Measurements from ENCODE around the gene ADGRL2. TPM values are rescaled to one million over a fixed set of nuclear protein-coding genes. Genes with fewer than 3 reads are reported as not detected.
"Not testable (repeated sequence)": the region's sequence is repeated elsewhere in the genome, so short reads cannot be mapped to it uniquely, and the experiment has no call there.

The ADGRL2 gene
- polyA plus RNA-seq, 12 donors, result 44.5 to 141 (median 77.9) TPM; not detected in 1

- no peak for DNase-seq
Observed at GRCh38 chr1:81846630-81847029, 45.9 kb downstream of the ADGRL2 start.

- no peak for DNase-seq
Observed at GRCh38 chr1:81847063-81847462, 46.3 kb downstream of the ADGRL2 start.

GRCh38 chr1:81848880-81849682 lies 48.3 kb downstream of the ADGRL2 start:
- no peak for DNase-seq

DNA sequence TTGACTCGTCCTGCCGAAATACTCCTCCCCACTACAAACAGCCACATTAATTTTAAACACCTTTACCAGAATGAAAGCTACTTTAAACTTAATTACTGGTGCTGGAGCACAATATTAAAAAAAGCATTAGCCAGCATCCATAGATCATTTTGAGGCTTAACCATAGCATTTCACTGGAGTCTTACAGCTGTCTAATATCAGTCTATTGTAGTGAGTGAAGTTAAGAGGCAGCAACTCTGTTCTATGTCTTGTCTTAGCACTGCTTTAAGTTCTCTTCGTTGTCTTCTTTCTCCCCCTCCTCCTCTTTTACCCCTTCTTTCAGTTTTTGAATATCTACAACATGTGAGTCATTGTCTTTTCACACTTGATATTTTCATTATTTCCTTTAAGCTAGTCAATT lies 49.3 kb downstream of the ADGRL2 start:
- DNase-seq, result no peak

GRCh38 chr1:81850495-81850894 lies 49.8 kb downstream of the ADGRL2 start:
- DNase-seq, result no peak

- DNase-seq, result no peak
Observed at GRCh38 chr1:81851217-81851616, 50.5 kb downstream of the ADGRL2 start.

- DNase-seq, result no peak
Observed at GRCh38 chr1:81852961-81853360, 52.2 kb downstream of the ADGRL2 start.

GRCh38 chr1:81867235-81867634 lies 66.5 kb downstream of the ADGRL2 start:
- no peak for DNase-seq

- no peak for DNase-seq
Observed at GRCh38 chr1:81869307-81869706, 68.6 kb downstream of the ADGRL2 start.

- DNase-seq, result not testable (repeated sequence)
Observed at GRCh38 chr1:81871091-81871490, 70.4 kb downstream of the ADGRL2 start.

DNA sequence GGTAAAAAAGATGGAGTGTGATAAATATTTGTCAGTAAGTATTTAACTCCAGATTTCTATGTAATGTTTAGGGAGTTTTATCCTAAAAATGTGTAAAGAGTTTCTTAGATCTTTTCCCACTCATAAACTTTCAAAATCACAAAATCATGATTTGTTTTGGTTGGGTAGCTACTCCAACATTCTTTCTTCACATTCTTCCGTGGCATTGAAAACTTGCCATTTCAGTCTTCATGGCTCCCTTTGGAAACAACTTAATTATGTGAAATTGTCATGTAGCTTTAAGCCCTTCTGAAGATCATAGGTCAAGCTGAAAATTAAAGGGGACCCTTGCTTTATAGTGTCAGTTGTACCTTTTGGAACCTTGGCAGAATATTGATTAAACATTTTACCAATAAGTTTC lies 73.2 kb downstream of the ADGRL2 start:
- no peak for DNase-seq

DNA sequence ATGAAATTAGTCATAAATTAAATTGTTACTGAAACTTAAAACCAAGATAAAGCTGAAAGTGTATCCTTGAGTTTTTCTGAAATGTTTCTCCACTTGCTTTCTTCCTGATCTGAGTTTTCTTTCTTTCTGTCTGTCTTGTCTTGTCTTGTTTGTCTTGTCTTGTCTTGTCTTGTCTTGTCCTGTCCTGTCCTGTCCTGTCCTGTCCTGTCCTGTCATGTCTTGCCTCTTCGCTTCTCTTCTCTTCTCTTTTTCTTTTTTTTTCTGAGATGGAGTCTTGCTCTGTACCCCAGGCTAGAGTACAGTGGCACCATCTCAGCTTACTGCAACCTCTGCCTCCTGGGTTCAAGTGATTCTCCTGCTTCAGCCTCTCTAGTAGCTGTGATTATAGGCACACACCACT lies 73.7 kb downstream of the ADGRL2 start:
- DNase-seq, result no peak

- DNase-seq, result no peak
Observed at GRCh38 chr1:81874940-81875339, 74.2 kb downstream of the ADGRL2 start.

DNA sequence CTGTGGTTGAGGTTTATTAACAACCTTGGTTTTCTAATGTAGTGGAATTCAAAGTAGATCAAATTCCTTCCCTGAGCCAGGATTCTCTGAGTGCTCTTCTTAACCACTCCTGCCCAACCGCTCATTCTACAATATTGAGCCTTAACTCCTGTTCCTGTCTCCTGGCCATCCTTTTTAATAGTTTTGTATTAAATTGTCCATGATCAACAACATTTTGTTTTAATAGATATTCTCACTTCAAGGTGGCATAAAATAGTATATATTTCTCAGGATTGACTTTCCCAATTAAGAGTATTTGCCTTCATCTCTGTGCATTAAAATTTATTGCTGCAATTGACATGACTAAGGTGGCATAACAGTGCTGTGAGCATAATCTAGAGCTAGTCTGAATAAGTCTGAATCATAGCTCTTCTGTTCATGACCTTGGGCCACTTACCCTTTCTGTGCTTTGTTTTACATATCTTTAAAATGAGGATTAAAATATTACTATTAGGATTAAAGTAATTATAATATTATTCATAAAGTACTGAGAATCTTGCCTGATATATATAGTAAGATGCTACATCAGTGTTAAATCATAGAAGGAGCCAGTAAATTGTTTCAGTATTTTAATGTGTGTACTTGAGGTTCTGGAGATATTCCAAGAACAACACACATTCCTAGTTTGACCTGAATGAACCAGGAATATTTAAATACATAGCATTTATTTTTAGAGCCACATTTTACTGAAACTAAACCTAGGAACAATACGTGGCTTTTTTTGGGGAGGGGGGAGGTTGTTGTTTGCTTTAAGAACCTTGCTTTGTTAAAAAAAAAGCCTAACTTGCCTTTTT lies 76.4 kb downstream of the ADGRL2 start:
- no peak for DNase-seq

DNA sequence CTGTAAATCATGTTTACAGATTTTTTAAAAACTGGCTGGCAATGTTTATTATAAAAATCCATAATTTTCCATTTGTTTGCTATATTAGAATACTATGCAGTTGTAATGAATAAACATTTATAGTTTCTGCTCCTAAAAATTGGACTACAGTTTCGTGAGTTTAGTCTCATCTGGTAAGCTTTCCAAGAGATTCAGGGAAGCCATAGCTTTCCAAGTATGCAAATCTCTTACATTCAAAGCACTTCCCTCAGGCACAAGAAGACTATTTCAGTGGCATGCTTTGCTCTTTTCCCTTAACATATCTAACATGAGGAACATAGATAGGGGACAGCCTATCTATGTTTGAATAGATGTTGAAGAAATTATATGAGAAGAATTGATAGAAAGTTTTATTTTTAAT lies 77.2 kb downstream of the ADGRL2 start:
- no peak for DNase-seq

DNA sequence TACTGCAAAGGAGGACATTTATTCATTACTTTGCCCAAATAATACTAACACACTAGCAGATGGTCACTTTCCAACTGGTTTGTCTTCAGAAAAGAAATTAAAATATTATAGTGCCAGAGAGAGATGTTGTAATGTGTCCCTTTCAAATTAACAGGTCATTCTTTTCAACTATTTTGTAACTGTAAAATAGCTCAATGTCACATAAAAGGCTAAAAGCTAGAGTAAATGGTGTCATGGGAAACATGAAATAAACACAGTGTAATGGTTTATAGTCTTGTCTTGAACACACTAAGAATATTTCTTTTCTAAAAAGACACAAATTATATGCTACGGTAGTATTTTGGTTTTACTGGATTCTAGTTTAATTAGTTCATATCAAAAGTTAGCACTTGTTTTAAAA lies 77.8 kb downstream of the ADGRL2 start:
- DNase-seq, result no peak

- no peak for DNase-seq
Observed at GRCh38 chr1:81880781-81881180, 80.0 kb downstream of the ADGRL2 start.

DNA sequence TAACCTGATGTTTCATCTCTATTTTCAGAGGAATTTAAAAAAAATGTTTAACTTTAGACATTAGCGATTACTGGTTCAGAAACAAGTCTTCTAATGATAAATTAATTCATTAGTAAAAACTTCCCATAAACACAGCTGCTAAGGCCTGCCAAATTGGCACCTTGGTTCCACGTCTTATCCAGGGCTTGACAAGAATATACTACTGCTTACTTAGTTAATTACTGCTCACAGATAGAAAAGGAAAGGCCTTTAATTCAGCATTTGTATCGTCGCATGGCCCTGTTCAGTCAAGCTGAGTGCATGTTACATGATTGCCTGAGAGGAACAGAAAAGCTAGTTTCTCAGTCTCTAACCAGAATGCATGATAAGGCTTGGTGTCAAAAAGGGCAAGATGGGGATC lies 84.6 kb downstream of the ADGRL2 start:
- no peak for DNase-seq

DNA sequence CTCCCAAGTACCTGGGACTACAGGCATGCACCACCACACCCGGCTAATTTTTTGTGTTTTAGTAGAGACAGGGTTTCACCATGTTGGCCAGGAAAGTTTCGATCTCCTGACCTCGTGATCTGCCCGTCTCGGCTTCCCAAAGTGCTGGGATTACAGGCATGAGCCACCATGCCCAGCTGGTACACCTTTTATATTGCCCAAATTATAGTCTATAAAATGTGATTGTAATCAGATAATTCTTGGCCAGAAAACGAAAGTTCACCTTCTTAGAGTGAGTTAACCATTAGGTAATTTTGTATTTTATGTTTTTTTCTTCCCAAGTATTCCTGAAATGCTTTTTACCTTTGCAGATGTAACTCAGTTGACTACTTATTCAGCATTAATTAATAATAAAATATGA lies 85.6 kb downstream of the ADGRL2 start:
- not testable (repeated sequence) for DNase-seq

- no peak for DNase-seq
Observed at GRCh38 chr1:81887421-81888144, 86.8 kb downstream of the ADGRL2 start.

DNA sequence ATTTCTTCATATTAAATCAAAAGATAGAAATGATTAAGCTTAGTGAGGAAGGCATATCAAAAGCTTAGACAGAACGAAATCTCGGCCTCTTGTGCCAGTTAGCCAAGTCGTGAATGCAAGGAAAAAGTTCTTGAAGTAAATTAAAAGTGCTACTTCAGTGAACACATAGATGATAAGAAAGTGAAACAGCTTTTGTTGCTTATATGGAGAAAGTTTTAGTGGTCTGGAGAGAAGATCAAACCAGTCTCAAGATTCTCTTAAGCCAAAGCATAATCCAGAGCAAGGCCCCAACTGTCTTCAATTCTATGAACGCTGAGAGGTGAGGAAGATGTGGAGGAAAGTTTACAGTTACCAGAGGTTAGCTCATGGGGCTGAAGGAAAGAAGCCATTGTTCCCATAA lies 88.4 kb downstream of the ADGRL2 start:
- no peak for DNase-seq

DNA sequence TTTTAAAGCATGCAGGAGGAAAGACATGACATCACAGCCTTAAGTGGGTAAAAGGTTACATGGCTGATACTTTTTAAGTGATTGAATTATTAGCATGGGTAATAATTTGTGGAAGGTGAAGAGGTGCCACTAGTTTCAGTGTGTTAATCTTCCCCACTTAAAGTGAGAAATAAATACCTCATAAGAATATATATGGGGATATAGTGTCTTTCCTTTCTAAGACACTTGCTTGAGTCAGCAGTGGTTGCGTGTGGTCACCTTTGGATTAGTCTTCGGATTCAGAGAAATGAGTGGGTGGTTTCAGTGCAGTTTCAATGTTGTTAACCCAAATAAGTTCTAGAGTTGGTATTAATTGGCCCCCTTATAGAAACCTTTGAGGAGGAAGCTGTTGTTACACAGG lies 94.1 kb downstream of the ADGRL2 start:
- no peak for DNase-seq
